Measurements from ENCODE around the gene UBE2D2. TPM values are rescaled to one million over a fixed set of nuclear protein-coding genes. Genes with fewer than 3 reads are reported as not detected.
A peak's percentile ranks its signal among the peaks of the same experiment; 100 is the strongest.

Gene UBE2D2
- total and polyA plus RNA-seq, 5 donors, result 111 to 138 (median 118) TPM

GRCh38 chr5:139642891-139643871 lies 82.0 kb downstream of the UBE2D2 start:
- no peak overlapping the region for H3K4me3 ChIP-seq (ENCODE audit: low read length)
- peaks cover 8% of the 10 kb centered on the region for H3K4me1 ChIP-seq (ENCODE audit: control insufficient read depth, insufficient read depth, low read length)
- WGBS, result 72% methylated on average over 16 of the region's 16 CpGs
- H3K9me3 ChIP-seq (ENCODE audit: control insufficient read depth, low read length), result no peaks in the 10 kb centered on the region
- no peak for ATAC-seq
- DNase-seq, result peak in 1 of 3 donors; percentile 53
- intact Hi-C loops (cut with DNase I), result no loop called here
- no peaks in the 10 kb centered on the region for H3K27me3 ChIP-seq (ENCODE audit: control insufficient read depth, insufficient read depth)
- H3K27ac ChIP-seq (ENCODE audit: low read length), result no peak overlapping the region

- DNase-seq (peak in 1 of 3 donors; percentile 33), ATAC-seq (no peak)
- no peak overlapping the region for H3K27ac ChIP-seq (ENCODE audit: low read length)
- WGBS, result 91% methylated on average over 5 of the region's 5 CpGs
- H3K4me1 ChIP-seq (ENCODE audit: control insufficient read depth, insufficient read depth, low read length), result peaks cover 3% of the 10 kb centered on the region
- intact Hi-C loops (cut with DNase I), result no loop called here
- no peaks in the 10 kb centered on the region for H3K27me3 ChIP-seq (ENCODE audit: control insufficient read depth, insufficient read depth)
- H3K4me3 ChIP-seq (ENCODE audit: low read length), result no peak overlapping the region
- no peaks in the 10 kb centered on the region for H3K9me3 ChIP-seq (ENCODE audit: control insufficient read depth, low read length)
These were observed 82.9 kb downstream of the UBE2D2 start for GRCh38 chr5:139644001-139644456.

- Histone ChIP-seq H3K4me1 (ENCODE audit: control insufficient read depth, insufficient read depth, low read length) (no peaks in the 10 kb centered on the region), H3K27me3 (ENCODE audit: control insufficient read depth, insufficient read depth) (no peaks in the 10 kb centered on the region), H3K9me3 (ENCODE audit: control insufficient read depth, low read length) (no peaks in the 10 kb centered on the region), H3K27ac (ENCODE audit: low read length) (no peak overlapping the region), H3K4me3 (ENCODE audit: low read length) (no peak overlapping the region)
- intact Hi-C loops (cut with DNase I), result no loop called here
- no peak for DNase-seq
- no peak for ATAC-seq
- over 99% methylated on average over 3 of the region's 3 CpGs for WGBS
These were observed 83.7 kb downstream of the UBE2D2 start for GRCh38 chr5:139644646-139645429.

GRCh38 chr5:139645430-139645871 lies 84.3 kb downstream of the UBE2D2 start:
- H3K27me3 ChIP-seq (ENCODE audit: control insufficient read depth, insufficient read depth), result no peaks in the 10 kb centered on the region
- no peak for ATAC-seq
- no peaks in the 10 kb centered on the region for H3K4me1 ChIP-seq (ENCODE audit: control insufficient read depth, insufficient read depth, low read length)
- intact Hi-C loops (cut with DNase I), result no loop called here
- H3K27ac ChIP-seq (ENCODE audit: low read length), result no peak overlapping the region
- H3K9me3 ChIP-seq (ENCODE audit: control insufficient read depth, low read length), result no peaks in the 10 kb centered on the region
- DNase-seq, result no peak
- H3K4me3 ChIP-seq (ENCODE audit: low read length), result no peak overlapping the region
- 93% methylated on average over 3 of the region's 3 CpGs for WGBS

GRCh38 chr5:139646111-139646510 lies 85.0 kb downstream of the UBE2D2 start:
- WGBS, result 89% methylated on average over 3 of the region's 3 CpGs
- no peak overlapping the region for H3K27ac ChIP-seq (ENCODE audit: low read length)
- peak in 1 of 3 donors; percentile 42 for DNase-seq

GRCh38 chr5:139646912-139647505 lies 85.9 kb downstream of the UBE2D2 start:
- intact Hi-C loops (cut with DNase I), result no loop called here
- Histone ChIP-seq H3K27me3 (ENCODE audit: control insufficient read depth, insufficient read depth) (no peaks in the 10 kb centered on the region), H3K4me1 (ENCODE audit: control insufficient read depth, insufficient read depth, low read length) (peaks cover 4% of the 10 kb centered on the region), H3K27ac (ENCODE audit: low read length) (no peak overlapping the region), H3K9me3 (ENCODE audit: control insufficient read depth, low read length) (no peaks in the 10 kb centered on the region), H3K4me3 (ENCODE audit: low read length) (no peak overlapping the region)
- ATAC-seq (no peak), DNase-seq (peak in 2 of 3 donors; percentile 67 to 68)
- 25% methylated on average over 25 of the region's 25 CpGs for WGBS

More at GRCh38 chr5:139646111-139646510, 85.0 kb downstream of the UBE2D2 start:
- Histone ChIP-seq H3K27me3 (ENCODE audit: control insufficient read depth, insufficient read depth) (no peaks in the 10 kb centered on the region), H3K9me3 (ENCODE audit: control insufficient read depth, low read length) (no peaks in the 10 kb centered on the region), H3K4me3 (ENCODE audit: low read length) (no peak overlapping the region), H3K4me1 (ENCODE audit: control insufficient read depth, insufficient read depth, low read length) (no peaks in the 10 kb centered on the region)
- no peak for ATAC-seq
- intact Hi-C loops (cut with DNase I), result no loop called here

GRCh38 chr5:139647506-139648204 lies 86.5 kb downstream of the UBE2D2 start:
- Histone ChIP-seq H3K27me3 (ENCODE audit: control insufficient read depth, insufficient read depth) (no peaks in the 10 kb centered on the region), H3K27ac (ENCODE audit: low read length) (no peak overlapping the region), H3K4me1 (ENCODE audit: control insufficient read depth, insufficient read depth, low read length) (peaks cover 4% of the 10 kb centered on the region), H3K9me3 (ENCODE audit: control insufficient read depth, low read length) (no peaks in the 10 kb centered on the region), H3K4me3 (ENCODE audit: low read length) (peak overlapping the region; percentile 90)
- DNase-seq (peak in 1 of 3 donors; percentile 37), ATAC-seq (no peak)
- WGBS, result 17% methylated on average over 46 of the region's 46 CpGs
- intact Hi-C loops (cut with DNase I), result no loop called here

GRCh38 chr5:139648205-139649081 lies 87.3 kb downstream of the UBE2D2 start, which contains the start of gene CXXC5:
TSS of gene CXXC5 (plus strand) at chr5:139648349. CDS start at chr5:139680524, 32,175 bp downstream.
- Histone ChIP-seq H3K27me3 (ENCODE audit: control insufficient read depth, insufficient read depth) (no peaks in the 10 kb centered on the region), H3K4me3 (ENCODE audit: low read length) (peak within 1 kb of the TSS; percentile 90), H3K9me3 (ENCODE audit: control insufficient read depth, low read length) (no peaks in the 10 kb centered on the region), H3K4me1 (ENCODE audit: control insufficient read depth, insufficient read depth, low read length) (peaks cover 7% of the 10 kb centered on the region), H3K27ac (ENCODE audit: low read length) (peak within 1 kb of the TSS; percentile 94)
- intact Hi-C loops (cut with DNase I), result no loop called here
- under 1% methylated on average over 106 of the region's 106 CpGs for WGBS
- peak; percentile 79 to 80 for ATAC-seq
- peak; percentile 89 to 96 (median 94) for DNase-seq

- peak overlapping the region; percentile 92 for H3K27ac ChIP-seq (ENCODE audit: low read length)
- no peaks in the 10 kb centered on the region for H3K9me3 ChIP-seq (ENCODE audit: control insufficient read depth, low read length)
- WGBS, result under 1% methylated on average over 77 of the region's 77 CpGs
- H3K27me3 ChIP-seq (ENCODE audit: control insufficient read depth, insufficient read depth), result no peaks in the 10 kb centered on the region
- ATAC-seq, result peak; percentile 0 to 1
- peak in 2 of 3 donors; percentile 72 to 79 for DNase-seq
- H3K4me1 ChIP-seq (ENCODE audit: control insufficient read depth, insufficient read depth, low read length), result peaks cover 16% of the 10 kb centered on the region
- peak overlapping the region; percentile 90 for H3K4me3 ChIP-seq (ENCODE audit: low read length)
- intact Hi-C loops (cut with DNase I), result no loop called here
These were observed 88.2 kb downstream of the UBE2D2 start for GRCh38 chr5:139649082-139649991.

All from right cardiac atrium (tissue), 5 donors.